Lung (tissue), 12 donors: ENCODE data around the gene KCNK2. TPM values are rescaled to one million over a fixed set of nuclear protein-coding genes. Genes with fewer than 3 reads are reported as not detected.
A peak's percentile ranks its signal among the peaks of the same experiment; 100 is the strongest.

Experiments
- ATAC-seq: fragments of 200-7000 bp; cut with Tn5 transposase; one replicate; pipeline ENCODE4 v1.9.1; 2020; ENCODE audit warnings: moderate number of reproducible peaks; ENCODE audit not compliant: insufficient read depth, low FRiP score
- DNase-seq, 3 donors: peaks; one replicate each; pipeline ENCODE4 v3.0.0-alpha.2; 2013 to 2017
- H3K27ac ChIP-seq, 2 donors: one replicate each; pipeline ENCODE4 v1.5.1; 2013; ENCODE audit warnings: mild to moderate bottlenecking in 2 of 2, moderate library complexity in 2 of 2, control low read depth in 1 of 2, inconsistent platforms in 1 of 2, low read depth in 1 of 2, low read length in 1 of 2
- H3K27me3 ChIP-seq, 3 donors: one replicate each; pipeline ENCODE4 v1.5.1; 2013; ENCODE audit warnings: low read length in 2 of 3; ENCODE audit not compliant: control insufficient read depth in 3 of 3, insufficient read depth in 3 of 3
- H3K36me3 ChIP-seq, 4 donors: one replicate each; pipeline ENCODE4 v1.5.1; 2013; ENCODE audit warnings: low read length in 4 of 4, mild to moderate bottlenecking in 1 of 4, moderate library complexity in 1 of 4; ENCODE audit not compliant: control insufficient read depth in 4 of 4, insufficient read depth in 4 of 4
- H3K4me1 ChIP-seq, 5 donors: one replicate each; pipeline ENCODE4 v1.5.1; 2013; ENCODE audit warnings: low read length in 5 of 5, mild to moderate bottlenecking in 2 of 5, moderate library complexity in 1 of 5; ENCODE audit not compliant: control insufficient read depth in 5 of 5, insufficient read depth in 5 of 5
- H3K4me3 ChIP-seq: one replicate; pipeline ENCODE4 v1.5.1; 2013; ENCODE audit warnings: mild to moderate bottlenecking, control low read depth, moderate library complexity
- H3K9ac ChIP-seq, 2 donors: one replicate each; pipeline ENCODE4 v1.5.1; 2013; ENCODE audit warnings: low read length in 2 of 2, control low read depth in 1 of 2; ENCODE audit not compliant: insufficient read depth in 1 of 2
- H3K9me3 ChIP-seq, 4 donors: one replicate each; pipeline ENCODE4 v1.5.1; 2013; ENCODE audit warnings: low read length in 3 of 4, mild to moderate bottlenecking in 1 of 4, moderate library complexity in 1 of 4; ENCODE audit not compliant: control insufficient read depth in 4 of 4, insufficient read depth in 3 of 4
- CTCF ChIP-seq: IDR thresholded peaks from 2 replicates; pipeline ENCODE4 v1.5.1; 2012; ENCODE audit warnings: mild to moderate bottlenecking; ENCODE audit errors: control extremely low read depth, extremely low read depth
- WGBS, 2 donors: extraction: QIAGEN DNeasy Blood & Tissue Kit; methylation state at CpG; one replicate each; pipeline ENCODE4 v1.1.7; 2013; 5-methylcytosine and 5-hydroxymethylcytosine counted together
- polyA plus RNA-seq, 2 donors: library from polyadenylated mRNA; stranded (reverse); fragments of 200-250 nt; gene quantifications; one replicate each; pipeline ENCODE4 v1.2.1, GENCODE V29; 2013
- total RNA-seq, 2 donors: library from RNA; depleted of rRNA in 1 of 2; stranded (reverse); fragments of >200 nt in 1 of 2; gene quantifications; one replicate each; pipeline ENCODE4 v1.2.1, GENCODE V29; 2014 to 2021
- donor health status: control.
- donor health status: control.
- donor health status: Bipolar disorder and iron deficiency.
- donor health status: healthy.
- donor health status: DM: yes; HTN: yes; CAD: no.

KCNK2 gene
- total and polyA plus RNA-seq, 4 donors: 0.05 to 0.71 (median 0.18) TPM

GRCh38 chr1:215251428-215251827 lies 168.9 kb downstream of the KCNK2 start:
- no peak for TF ChIP-seq CTCF
- Histone ChIP-seq H3K36me3 (no peaks in the 10 kb centered on the region), H3K27ac (no peak overlapping the region), H3K4me3 (no peak overlapping the region), H3K9ac (no peak overlapping the region), H3K27me3 (no peaks in the 10 kb centered on the region), H3K9me3 (peaks cover 0 to 3% (median 0%) of the 10 kb centered on the region in 4 donors), H3K4me1 (peaks cover 0 to 4% (median under 1%) of the 10 kb centered on the region in 5 donors)
- 91 to 96% methylated on average over 4 of the region's 4 CpGs for WGBS, 2 donors
- no peak for DNase-seq
- ATAC-seq: no peak

GRCh38 chr1:215252164-215252563 lies 169.6 kb downstream of the KCNK2 start:
- H3K27ac ChIP-seq: no peak overlapping the region
- no peak for TF ChIP-seq CTCF

GRCh38 chr1:215256936-215257679 lies 174.6 kb downstream of the KCNK2 start:
- H3K9ac ChIP-seq: no peak overlapping the region
- TF ChIP-seq CTCF: no peak
- peaks cover 0 to 27% (median 8%) of the 10 kb centered on the region in 5 donors for H3K4me1 ChIP-seq
- no peak overlapping the region for H3K27ac ChIP-seq
- no peak overlapping the region for H3K4me3 ChIP-seq
- H3K27me3 ChIP-seq: no peaks in the 10 kb centered on the region
- no peak for ATAC-seq
- DNase-seq: peak; percentile 19 to 91 (median 90)
- H3K9me3 ChIP-seq: peaks cover 0 to under 1% (median 0%) of the 10 kb centered on the region in 4 donors
- WGBS, 2 donors: 71 to 83% methylated on average over 3 of the region's 3 CpGs
- H3K36me3 ChIP-seq: no peaks in the 10 kb centered on the region

More at GRCh38 chr1:215252164-215252563, 169.6 kb downstream of the KCNK2 start:
- 85 to 86% methylated on average over 1 of the region's 1 CpG for WGBS, 2 donors
- no peak overlapping the region for H3K4me3 ChIP-seq
- peaks cover 0 to 8% (median 4%) of the 10 kb centered on the region in 5 donors for H3K4me1 ChIP-seq
- no peaks in the 10 kb centered on the region for H3K27me3 ChIP-seq
- no peak overlapping the region for H3K9ac ChIP-seq
- peaks cover 0 to 3% (median 0%) of the 10 kb centered on the region in 4 donors for H3K9me3 ChIP-seq
- no peak for ATAC-seq
- H3K36me3 ChIP-seq: no peaks in the 10 kb centered on the region
- no peak for DNase-seq
